22Rv1 (cell line): ENCODE data around the gene CROCC.

Experiments
- CTCF ChIP-seq: fragments of 450-650 bp; IDR thresholded peaks from 2 replicates; pipeline ENCODE4 v1.5.1; 2017; ENCODE audit warnings: mild to moderate bottlenecking
- ZFX ChIP-seq: fragments of 450-650 bp; IDR thresholded peaks from 2 replicates; pipeline ENCODE4 v1.6.1; 2017; ENCODE audit warnings: antibody characterized with exemption, borderline replicate concordance

GRCh38 chr1:16905110-16905867 is 16.4 kb upstream of the CROCC start:
- TF ChIP-seq CTCF (no peak), ZFX (no peak)
